ENCODE measurements around the gene CDK18. TPM values are rescaled to one million over a fixed set of nuclear protein-coding genes. Genes with fewer than 3 reads are reported as not detected.

Gene CDK18
- total RNA-seq, 6 experiments from 2014 or later, result 6.3 to 22.3 (median 9.7) TPM

DNA sequence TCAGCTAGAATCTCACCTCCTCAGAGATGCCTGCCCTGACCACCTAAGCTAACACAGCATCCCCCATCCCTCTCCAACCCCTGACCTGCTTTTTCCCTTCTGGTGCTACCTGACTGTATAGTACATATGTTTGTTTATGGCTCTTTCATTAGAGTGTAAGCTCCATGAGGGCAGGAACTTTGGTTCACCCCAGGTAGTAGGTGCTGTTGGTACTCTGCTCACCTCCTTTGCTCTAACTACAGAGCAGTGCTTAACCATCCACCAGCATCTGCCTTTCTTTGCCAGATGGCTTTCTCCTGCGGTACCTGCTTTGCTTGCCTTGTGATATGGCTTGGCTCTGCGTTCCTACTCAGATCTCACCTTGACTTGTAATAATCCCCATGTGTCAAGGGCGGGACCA lies 29.9 kb upstream of the CDK18 start:
- Histone ChIP-seq H3K9me3 (no peaks in the 10 kb centered on the region), H3K4me1 (no peaks in the 10 kb centered on the region), H3K4me3 (no peak overlapping the region), H3K36me3 (no peaks in the 10 kb centered on the region), H3K27ac (no peak overlapping the region), H3K27me3 (no peaks in the 10 kb centered on the region)
- intact Hi-C loops (cut with DNase I), result no loop called here
- WGBS (ENCODE audit: insufficient coverage, low coverage, low lambda C conversion rate, missing lambda C conversion rate), result 85% methylated on average over 3 of the region's 3 CpGs
- ATAC-seq, result no peak
- no peak for TF ChIP-seq POLR2A (IDR thresholded peaks at IDR 0.05)
- TF ChIP-seq, protein P1, sequence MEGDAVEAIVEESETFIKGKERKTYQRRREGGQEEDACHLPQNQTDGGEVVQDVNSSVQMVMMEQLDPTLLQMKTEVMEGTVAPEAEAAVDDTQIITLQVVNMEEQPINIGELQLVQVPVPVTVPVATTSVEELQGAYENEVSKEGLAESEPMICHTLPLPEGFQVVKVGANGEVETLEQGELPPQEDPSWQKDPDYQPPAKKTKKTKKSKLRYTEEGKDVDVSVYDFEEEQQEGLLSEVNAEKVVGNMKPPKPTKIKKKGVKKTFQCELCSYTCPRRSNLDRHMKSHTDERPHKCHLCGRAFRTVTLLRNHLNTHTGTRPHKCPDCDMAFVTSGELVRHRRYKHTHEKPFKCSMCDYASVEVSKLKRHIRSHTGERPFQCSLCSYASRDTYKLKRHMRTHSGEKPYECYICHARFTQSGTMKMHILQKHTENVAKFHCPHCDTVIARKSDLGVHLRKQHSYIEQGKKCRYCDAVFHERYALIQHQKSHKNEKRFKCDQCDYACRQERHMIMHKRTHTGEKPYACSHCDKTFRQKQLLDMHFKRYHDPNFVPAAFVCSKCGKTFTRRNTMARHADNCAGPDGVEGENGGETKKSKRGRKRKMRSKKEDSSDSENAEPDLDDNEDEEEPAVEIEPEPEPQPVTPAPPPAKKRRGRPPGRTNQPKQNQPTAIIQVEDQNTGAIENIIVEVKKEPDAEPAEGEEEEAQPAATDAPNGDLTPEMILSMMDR (IDR thresholded peaks at IDR 0.05), result no peak
- DNase-seq, result no peak

DNA sequence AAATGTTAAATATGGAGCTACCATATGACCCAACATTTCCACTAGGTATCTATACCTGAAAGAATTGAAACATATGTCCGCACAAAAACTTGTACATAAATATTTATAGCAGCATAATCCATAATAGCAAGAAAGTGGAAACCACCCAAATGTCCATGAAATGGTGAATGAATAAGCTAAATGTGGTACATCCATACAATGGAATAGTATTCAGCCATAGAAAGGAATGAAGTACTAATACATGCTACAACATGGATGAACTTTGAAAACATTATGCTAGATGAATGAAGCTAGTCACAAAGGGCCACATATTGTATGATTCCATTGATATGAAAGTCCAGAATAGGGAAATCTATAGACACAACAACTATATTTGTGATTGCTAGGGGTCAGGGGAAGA lies 28.6 kb upstream of the CDK18 start:
- WGBS (ENCODE audit: insufficient coverage, low coverage, low lambda C conversion rate, missing lambda C conversion rate), result 100% methylated on average over 1 of the region's 1 CpG
- no peak for ATAC-seq
- intact Hi-C loops (cut with DNase I), result no loop called here
- Histone ChIP-seq H3K9me3 (no peaks in the 10 kb centered on the region), H3K4me3 (no peak overlapping the region), H3K27me3 (no peaks in the 10 kb centered on the region), H3K36me3 (no peaks in the 10 kb centered on the region), H3K27ac (no peak overlapping the region), H3K4me1 (no peaks in the 10 kb centered on the region)
- DNase-seq, result no peak
- TF ChIP-seq, protein P1 (IDR thresholded peaks at IDR 0.05), result no peak
- no peak for TF ChIP-seq POLR2A (IDR thresholded peaks at IDR 0.05)

DNA sequence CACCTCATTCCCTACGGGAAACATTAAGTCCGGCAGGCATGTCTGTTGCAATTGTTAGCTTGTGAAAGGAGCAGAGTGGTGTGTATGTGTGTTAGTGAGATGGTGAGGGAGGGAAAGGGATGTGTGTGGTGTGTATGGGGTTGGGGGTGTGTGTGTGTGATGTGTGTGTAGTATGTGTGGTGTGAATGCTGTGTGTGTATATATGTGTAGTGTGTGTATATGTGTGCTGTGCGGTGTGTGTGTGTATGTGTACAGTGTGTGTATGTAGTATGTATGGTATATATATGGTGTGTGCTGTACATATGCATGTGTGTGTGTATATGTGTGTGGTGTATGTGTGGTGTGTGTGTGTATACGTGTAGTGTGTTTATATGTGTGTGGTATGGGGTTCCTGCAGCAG lies 27.8 kb upstream of the CDK18 start:
- Histone ChIP-seq H3K27me3 (no peaks in the 10 kb centered on the region), H3K27ac (no peak overlapping the region), H3K4me1 (no peaks in the 10 kb centered on the region), H3K4me3 (no peak overlapping the region), H3K9me3 (no peaks in the 10 kb centered on the region), H3K36me3 (no peaks in the 10 kb centered on the region)
- DNase-seq, result no peak
- ATAC-seq, result no peak
- TF ChIP-seq, protein P1 (IDR thresholded peaks at IDR 0.05), result no peak
- no peak for TF ChIP-seq POLR2A (IDR thresholded peaks at IDR 0.05)
- intact Hi-C loops (cut with DNase I), result no loop called here
- WGBS (ENCODE audit: insufficient coverage, low coverage, low lambda C conversion rate, missing lambda C conversion rate), result 73% methylated on average over 3 of the region's 4 CpGs

DNA sequence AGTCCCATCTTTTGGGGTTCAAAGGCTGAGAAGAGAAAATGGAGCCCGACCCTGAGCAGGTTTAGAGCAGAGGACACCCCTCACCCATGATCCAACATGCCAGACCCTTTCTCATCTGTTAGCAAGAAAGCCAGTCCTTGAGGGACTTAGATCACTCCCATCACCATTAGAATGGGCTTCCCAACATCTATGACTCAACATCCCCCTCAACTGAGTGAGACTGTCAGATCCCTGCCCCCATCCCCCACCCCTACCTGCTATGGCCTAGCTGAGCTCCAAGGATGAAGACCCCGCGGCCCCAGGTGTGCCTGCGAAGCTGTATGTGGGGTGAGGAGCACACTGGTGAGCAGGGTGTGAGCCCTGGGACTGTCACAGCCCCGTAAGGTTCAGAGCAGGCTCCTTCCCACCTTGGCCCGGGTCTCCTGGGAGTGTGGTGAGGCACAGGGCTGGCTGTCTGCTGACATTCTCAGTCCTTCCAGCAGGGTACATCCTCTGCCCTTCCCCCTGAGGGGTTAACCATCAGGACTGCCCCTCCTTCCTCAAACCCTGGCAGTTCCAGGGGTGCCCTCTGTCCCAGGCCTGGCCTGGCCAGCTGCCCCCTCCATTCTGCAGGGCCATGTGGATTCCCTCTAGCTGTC lies 27.2 kb upstream of the CDK18 start:
- WGBS (ENCODE audit: insufficient coverage, low coverage, low lambda C conversion rate, missing lambda C conversion rate), result 83% methylated on average over 1 of the region's 6 CpGs
- Histone ChIP-seq H3K27me3 (no peaks in the 10 kb centered on the region), H3K9me3 (no peaks in the 10 kb centered on the region), H3K4me1 (no peaks in the 10 kb centered on the region), H3K27ac (no peak overlapping the region), H3K4me3 (no peak overlapping the region), H3K36me3 (no peaks in the 10 kb centered on the region)
- TF ChIP-seq POLR2A (IDR thresholded peaks at IDR 0.05), result no peak
- TF ChIP-seq, protein P1 (IDR thresholded peaks at IDR 0.05), result no peak
- peak in 1 of 4 donors; percentile 14 for ATAC-seq
- intact Hi-C loops (cut with DNase I), result no loop called here
- DNase-seq, result no peak
